HepG2 (cell line): Measurements from ENCODE around the gene CCDC66. TPM values are rescaled to one million over a fixed set of nuclear protein-coding genes. Genes with fewer than 3 reads are reported as not detected.

Experiments used
- CREB1 ChIP-seq, 2 experiments: fragments of 450-650 bp in 1 of 2; IDR thresholded peaks; 2 replicates each; pipeline ENCODE4 v1.6.1; 2016 to 2017; ENCODE audit warnings: control low read depth in 1 of 2, mild to moderate bottlenecking in 1 of 2, missing compliant biosample characterization in 1 of 2, missing genetic modification characterization in 1 of 2
- HDAC1 ChIP-seq: sonication (generic); formaldehyde crosslinking; IDR thresholded peaks from 2 replicates; pipeline ENCODE4 v1.5.1; 2020; ENCODE audit warnings: mild to moderate bottlenecking, missing genetic modification reagents
- MEIS1 ChIP-seq: sonication (generic); formaldehyde crosslinking; IDR thresholded peaks from 2 replicates; pipeline ENCODE4 v1.9.0; 2021; ENCODE audit warnings: mild to moderate bottlenecking, missing genetic modification reagents, moderate library complexity, borderline replicate concordance
- MLLT10 ChIP-seq: sonication (generic); formaldehyde crosslinking; IDR thresholded peaks from 2 replicates; pipeline ENCODE4 v1.4.0; 2020; ENCODE audit warnings: missing genetic modification reagents
- PAF1 ChIP-seq: IDR thresholded peaks from 2 replicates; pipeline ENCODE4 v1.6.1; 2016; ENCODE audit warnings: missing genetic modification reagents, missing compliant biosample characterization
- PCBP1 ChIP-seq: fragments of 200-400 bp; formaldehyde crosslinking; IDR thresholded peaks from 2 replicates; pipeline ENCODE4 v1.6.1; 2017; ENCODE audit warnings: mild to moderate bottlenecking, low read depth, low read length, borderline replicate concordance
- PCBP2 ChIP-seq: fragments of 200-400 bp; formaldehyde crosslinking; optimal IDR thresholded peaks from 2 replicates; pipeline ENCODE3; 2018; ENCODE audit warnings: low read length, low read depth; ENCODE audit not compliant: poor library complexity, severe bottlenecking
- PPARG ChIP-seq: conservative IDR thresholded peaks from 2 replicates; pipeline ENCODE4 v1.6.1; 2016; ENCODE audit warnings: missing biosample characterization, missing genetic modification reagents
- ZNF205 ChIP-seq: IDR thresholded peaks from 2 replicates; pipeline ENCODE4 v1.6.1; 2018; ENCODE audit warnings: missing biosample characterization, missing genetic modification reagents
- ZNF577 ChIP-seq: sonication (generic); formaldehyde crosslinking; IDR thresholded peaks from 2 replicates; pipeline ENCODE4 v1.4.0; 2020; ENCODE audit warnings: mild to moderate bottlenecking, low read depth, missing genetic modification reagents, borderline replicate concordance
- ZNF780A ChIP-seq: sonication (generic); formaldehyde crosslinking; IDR thresholded peaks from 2 replicates; pipeline ENCODE4 v1.8.0; 2022; ENCODE audit warnings: mild to moderate bottlenecking, missing genetic modification reagents, moderate library complexity
- polyA plus RNA-seq, 8 experiments: library from polyadenylated mRNA; depleted of rRNA in 3 of 8; stranded (reverse) in 7 of 8; unstranded in 1 of 8; fragments of >200 nt; fragmentation: Illumina TruSeq in 4 of 8; extraction: Trizol in 4 of 8; gene quantifications; 2 replicates each; pipeline versions ENCODE4 v1.2.1 to v1.2.3, GENCODE V29; 2011 to 2016; ENCODE audit warnings: low read depth in 4 of 8, missing spikeins in 1 of 8, mixed read lengths in 1 of 8; ENCODE audit not compliant: insufficient read depth in 1 of 8
- total RNA-seq, 5 experiments: library from RNA; depleted of rRNA; stranded (reverse); fragments of >200 nt; fragmentation: Illumina TruSeq; extraction: Trizol; gene quantifications; 2 replicates each; pipeline ENCODE4 v1.2.3, GENCODE V29; 2016; ENCODE audit warnings: low read depth in 1 of 5
- TF ChIP-seq, protein P1 (sequence below): sonication (generic); formaldehyde crosslinking; IDR thresholded peaks from 2 replicates; pipeline ENCODE4 v1.5.1; 2020; ENCODE audit warnings: mild to moderate bottlenecking, missing genetic modification reagents, moderate library complexity
- TF ChIP-seq, protein P2 (sequence below), 2 experiments: sonication (generic) in 1 of 2; formaldehyde crosslinking in 1 of 2; IDR thresholded peaks; 2 replicates each; pipeline versions ENCODE4 v1.6.1 to v1.9.0; 2014 to 2022; ENCODE audit warnings: antibody characterized with exemption in 1 of 2, borderline replicate concordance in 1 of 2, inconsistent platforms in 1 of 2, low read depth in 1 of 2, missing genetic modification reagents in 1 of 2
- TF ChIP-seq, protein P3 (sequence below): sonication (generic); formaldehyde crosslinking; IDR thresholded peaks from 2 replicates; pipeline ENCODE4 v1.4.0; 2020; ENCODE audit warnings: missing genetic modification reagents

Gene CCDC66
- total and polyA plus RNA-seq, 2 of the 13 experiments (the other 11 are each of a cell fraction or from before 2014, with no cell fraction given): 8.4 to 19.9 TPM

GRCh38 chr3:56556908-56557830 lies at the start of gene CCDC66 (continued):
- TF ChIP-seq, protein P1, sequence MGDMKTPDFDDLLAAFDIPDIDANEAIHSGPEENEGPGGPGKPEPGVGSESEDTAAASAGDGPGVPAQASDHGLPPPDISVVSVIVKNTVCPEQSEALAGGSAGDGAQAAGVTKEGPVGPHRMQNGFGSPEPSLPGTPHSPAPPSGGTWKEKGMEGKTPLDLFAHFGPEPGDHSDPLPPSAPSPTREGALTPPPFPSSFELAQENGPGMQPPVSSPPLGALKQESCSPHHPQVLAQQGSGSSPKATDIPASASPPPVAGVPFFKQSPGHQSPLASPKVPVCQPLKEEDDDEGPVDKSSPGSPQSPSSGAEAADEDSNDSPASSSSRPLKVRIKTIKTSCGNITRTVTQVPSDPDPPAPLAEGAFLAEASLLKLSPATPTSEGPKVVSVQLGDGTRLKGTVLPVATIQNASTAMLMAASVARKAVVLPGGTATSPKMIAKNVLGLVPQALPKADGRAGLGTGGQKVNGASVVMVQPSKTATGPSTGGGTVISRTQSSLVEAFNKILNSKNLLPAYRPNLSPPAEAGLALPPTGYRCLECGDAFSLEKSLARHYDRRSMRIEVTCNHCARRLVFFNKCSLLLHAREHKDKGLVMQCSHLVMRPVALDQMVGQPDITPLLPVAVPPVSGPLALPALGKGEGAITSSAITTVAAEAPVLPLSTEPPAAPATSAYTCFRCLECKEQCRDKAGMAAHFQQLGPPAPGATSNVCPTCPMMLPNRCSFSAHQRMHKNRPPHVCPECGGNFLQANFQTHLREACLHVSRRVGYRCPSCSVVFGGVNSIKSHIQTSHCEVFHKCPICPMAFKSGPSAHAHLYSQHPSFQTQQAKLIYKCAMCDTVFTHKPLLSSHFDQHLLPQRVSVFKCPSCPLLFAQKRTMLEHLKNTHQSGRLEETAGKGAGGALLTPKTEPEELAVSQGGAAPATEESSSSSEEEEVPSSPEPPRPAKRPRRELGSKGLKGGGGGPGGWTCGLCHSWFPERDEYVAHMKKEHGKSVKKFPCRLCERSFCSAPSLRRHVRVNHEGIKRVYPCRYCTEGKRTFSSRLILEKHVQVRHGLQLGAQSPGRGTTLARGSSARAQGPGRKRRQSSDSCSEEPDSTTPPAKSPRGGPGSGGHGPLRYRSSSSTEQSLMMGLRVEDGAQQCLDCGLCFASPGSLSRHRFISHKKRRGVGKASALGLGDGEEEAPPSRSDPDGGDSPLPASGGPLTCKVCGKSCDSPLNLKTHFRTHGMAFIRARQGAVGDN (CRISPR knock-in tag): peak; percentile 99
- peak; percentile 44; the same call in 1 of the 2 replicates for TF ChIP-seq ZNF780A
- peak; percentile 67 for TF ChIP-seq HDAC1 (CRISPR knock-in tag)
- TF ChIP-seq CREB1 (IDR thresholded peaks at IDR 0.05): 0 out of 2 replicates have a peak, but pooled peaks have one; percentile 60
- TF ChIP-seq CREB1 (CRISPR knock-in tag; IDR thresholded peaks at IDR 0.05): peak; percentile 17; the same call in 1 of the 2 replicates
- no peak for TF ChIP-seq MLLT10 (CRISPR knock-in tag)
- no peak for TF ChIP-seq PPARG
- 0 out of 2 replicates have a peak, but pooled peaks have one; percentile 39 for TF ChIP-seq PCBP1
- TF ChIP-seq MEIS1 (CRISPR knock-in tag): 0 out of 2 replicates have a peak, but pooled peaks have one; percentile 55
- TF ChIP-seq, protein P2, sequence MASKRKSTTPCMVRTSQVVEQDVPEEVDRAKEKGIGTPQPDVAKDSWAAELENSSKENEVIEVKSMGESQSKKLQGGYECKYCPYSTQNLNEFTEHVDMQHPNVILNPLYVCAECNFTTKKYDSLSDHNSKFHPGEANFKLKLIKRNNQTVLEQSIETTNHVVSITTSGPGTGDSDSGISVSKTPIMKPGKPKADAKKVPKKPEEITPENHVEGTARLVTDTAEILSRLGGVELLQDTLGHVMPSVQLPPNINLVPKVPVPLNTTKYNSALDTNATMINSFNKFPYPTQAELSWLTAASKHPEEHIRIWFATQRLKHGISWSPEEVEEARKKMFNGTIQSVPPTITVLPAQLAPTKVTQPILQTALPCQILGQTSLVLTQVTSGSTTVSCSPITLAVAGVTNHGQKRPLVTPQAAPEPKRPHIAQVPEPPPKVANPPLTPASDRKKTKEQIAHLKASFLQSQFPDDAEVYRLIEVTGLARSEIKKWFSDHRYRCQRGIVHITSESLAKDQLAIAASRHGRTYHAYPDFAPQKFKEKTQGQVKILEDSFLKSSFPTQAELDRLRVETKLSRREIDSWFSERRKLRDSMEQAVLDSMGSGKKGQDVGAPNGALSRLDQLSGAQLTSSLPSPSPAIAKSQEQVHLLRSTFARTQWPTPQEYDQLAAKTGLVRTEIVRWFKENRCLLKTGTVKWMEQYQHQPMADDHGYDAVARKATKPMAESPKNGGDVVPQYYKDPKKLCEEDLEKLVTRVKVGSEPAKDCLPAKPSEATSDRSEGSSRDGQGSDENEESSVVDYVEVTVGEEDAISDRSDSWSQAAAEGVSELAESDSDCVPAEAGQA (IDR thresholded peaks at IDR 0.05; ENCODE audit: low read depth): peak; percentile 18; the same call in 1 of the 2 replicates
- TF ChIP-seq, protein P2 (CRISPR knock-in tag; IDR thresholded peaks at IDR 0.05; ENCODE audit: borderline replicate concordance): no peak; the same call in 1 of the 2 replicates
- no peak for TF ChIP-seq PCBP2
- TF ChIP-seq ZNF205: 0 out of 2 replicates have a peak, but pooled peaks have one; percentile 17
- TF ChIP-seq PAF1 (CRISPR knock-in tag): no peak
- TF ChIP-seq ZNF577 (CRISPR knock-in tag): no peak
- TF ChIP-seq, protein P3, sequence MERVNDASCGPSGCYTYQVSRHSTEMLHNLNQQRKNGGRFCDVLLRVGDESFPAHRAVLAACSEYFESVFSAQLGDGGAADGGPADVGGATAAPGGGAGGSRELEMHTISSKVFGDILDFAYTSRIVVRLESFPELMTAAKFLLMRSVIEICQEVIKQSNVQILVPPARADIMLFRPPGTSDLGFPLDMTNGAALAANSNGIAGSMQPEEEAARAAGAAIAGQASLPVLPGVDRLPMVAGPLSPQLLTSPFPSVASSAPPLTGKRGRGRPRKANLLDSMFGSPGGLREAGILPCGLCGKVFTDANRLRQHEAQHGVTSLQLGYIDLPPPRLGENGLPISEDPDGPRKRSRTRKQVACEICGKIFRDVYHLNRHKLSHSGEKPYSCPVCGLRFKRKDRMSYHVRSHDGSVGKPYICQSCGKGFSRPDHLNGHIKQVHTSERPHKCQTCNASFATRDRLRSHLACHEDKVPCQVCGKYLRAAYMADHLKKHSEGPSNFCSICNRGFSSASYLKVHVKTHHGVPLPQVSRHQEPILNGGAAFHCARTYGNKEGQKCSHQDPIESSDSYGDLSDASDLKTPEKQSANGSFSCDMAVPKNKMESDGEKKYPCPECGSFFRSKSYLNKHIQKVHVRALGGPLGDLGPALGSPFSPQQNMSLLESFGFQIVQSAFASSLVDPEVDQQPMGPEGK: peak; percentile 51; the same call in 1 of the 2 replicates
